Measurements from ENCODE around the gene PTBP3.
"Not testable (repeated sequence)": the region's sequence is repeated elsewhere in the genome, so short reads cannot be mapped to it uniquely, and the experiment has no call there.

Gene PTBP3

GRCh38 chr9:112332977-112333638 lies at the start of gene PTBP3:
PTBP3 (minus strand) TSS chr9:112333619; CDS start chr9:112297865, 35,754 bp downstream.
- DNase-seq (ENCODE audit: low read depth, low spot score), result peak; percentile 27

- no peak for DNase-seq (ENCODE audit: low read depth, low spot score)
Observed at GRCh38 chr9:112382501-112383364, 49.3 kb upstream of the PTBP3 start.

GRCh38 chr9:112382066-112382465 lies 48.6 kb upstream of the PTBP3 start:
- no peak for DNase-seq (ENCODE audit: low read depth, low spot score)

GRCh38 chr9:112380825-112381221 lies 47.4 kb upstream of the PTBP3 start:
- peak; percentile 15 for DNase-seq (ENCODE audit: low read depth, low spot score)

GRCh38 chr9:112380102-112380824 lies 46.8 kb upstream of the PTBP3 start, which contains the start of gene HSDL2:
HSDL2 (plus strand) TSS chr9:112380108; CDS start chr9:112380164, 56 bp downstream.
- no peak for DNase-seq (ENCODE audit: low read depth, low spot score)

GRCh38 chr9:112379177-112380101 lies 46.0 kb upstream of the PTBP3 start:
- DNase-seq (ENCODE audit: low read depth, low spot score), result peak; percentile 92

GRCh38 chr9:112378328-112379176 lies 45.1 kb upstream of the PTBP3 start:
- no peak for DNase-seq (ENCODE audit: low read depth, low spot score)

- DNase-seq (ENCODE audit: low read depth, low spot score), result no peak
Observed at GRCh38 chr9:112377684-112378327, 44.4 kb upstream of the PTBP3 start.

GRCh38 chr9:112377087-112377486 lies 43.7 kb upstream of the PTBP3 start:
- no peak for DNase-seq (ENCODE audit: low read depth, low spot score)

- DNase-seq (ENCODE audit: low read depth, low spot score), result no peak
Observed at GRCh38 chr9:112375361-112375760, 41.9 kb upstream of the PTBP3 start.

- not testable (repeated sequence) for DNase-seq (ENCODE audit: low read depth, low spot score)
Observed at GRCh38 chr9:112374232-112374631, 40.8 kb upstream of the PTBP3 start.

GRCh38 chr9:112373666-112374065 lies 40.2 kb upstream of the PTBP3 start:
- not testable (repeated sequence) for DNase-seq (ENCODE audit: low read depth, low spot score)

- no peak for DNase-seq (ENCODE audit: low read depth, low spot score)
Observed at GRCh38 chr9:112371060-112371459, 37.6 kb upstream of the PTBP3 start.

- DNase-seq (ENCODE audit: low read depth, low spot score), result no peak
Observed at GRCh38 chr9:112369817-112370216, 36.4 kb upstream of the PTBP3 start.

- no peak for DNase-seq (ENCODE audit: low read depth, low spot score)
Observed at GRCh38 chr9:112367465-112367864, 34.0 kb upstream of the PTBP3 start.

GRCh38 chr9:112366591-112366990 lies 33.2 kb upstream of the PTBP3 start:
- DNase-seq (ENCODE audit: low read depth, low spot score), result no peak

- DNase-seq (ENCODE audit: low read depth, low spot score), result not testable (repeated sequence)
Observed at GRCh38 chr9:112365257-112365656, 31.8 kb upstream of the PTBP3 start.

- no peak for DNase-seq (ENCODE audit: low read depth, low spot score)
Observed at GRCh38 chr9:112364761-112365160, 31.3 kb upstream of the PTBP3 start.

GRCh38 chr9:112361601-112362000 lies 28.2 kb upstream of the PTBP3 start:
- no peak for DNase-seq (ENCODE audit: low read depth, low spot score)
